Heart right ventricle (tissue), 16 donors: ENCODE data around the gene CCDC106. TPM values are rescaled to one million over a fixed set of nuclear protein-coding genes. Genes with fewer than 3 reads are reported as not detected.

ENCODE experiments used
- ATAC-seq, 8 donors: fragments of 200-7000 bp; cut with Tn5 transposase; one replicate each; pipeline ENCODE4 v1.9.1; 2020; ENCODE audit warnings: mild to moderate bottlenecking in 8 of 8, moderate library complexity in 8 of 8, moderate number of reproducible peaks in 1 of 8
- DNase-seq, 2 donors: peaks; one replicate each; pipeline ENCODE4 v3.0.0-alpha.2; 2020
- H3K27ac ChIP-seq, 10 donors: fragments of 200-600 bp; sonication (generic) in 2 of 10; one replicate each; pipeline versions ENCODE4 v1.5.0 to v1.8.0; 2020 to 2022; ENCODE audit warnings: mild to moderate bottlenecking in 3 of 10
- H3K27me3 ChIP-seq, 7 donors: fragments of 200-600 bp; one replicate each; pipeline ENCODE4 v1.8.0; 2021 to 2022; ENCODE audit warnings: mild to moderate bottlenecking in 2 of 7
- H3K36me3 ChIP-seq, 9 donors: fragments of 200-600 bp; sonication (generic) in 1 of 9; one replicate each; pipeline versions ENCODE4 v1.5.0 to v1.8.0; 2020 to 2022; ENCODE audit warnings: mild to moderate bottlenecking in 2 of 9
- H3K4me1 ChIP-seq, 9 donors: fragments of 200-600 bp; sonication (generic) in 1 of 9; one replicate each; pipeline versions ENCODE4 v1.5.0 to v1.8.0; 2020 to 2022; ENCODE audit warnings: mild to moderate bottlenecking in 4 of 9
- H3K4me3 ChIP-seq, 10 donors: fragments of 200-600 bp; sonication (generic) in 2 of 10; one replicate each; pipeline versions ENCODE4 v1.5.0 to v1.8.0; 2020 to 2022; ENCODE audit warnings: mild to moderate bottlenecking in 7 of 10, moderate library complexity in 2 of 10
- H3K9me3 ChIP-seq, 11 donors: fragments of 200-600 bp in 10 of 11; sonication (generic) in 2 of 11; one replicate each; pipeline versions ENCODE4 v1.5.0 to v1.8.0; 2013 to 2022; ENCODE audit warnings: mild to moderate bottlenecking in 2 of 11, control low read depth in 1 of 11, moderate library complexity in 1 of 11
- WGBS, 2 donors: extraction: QIAGEN DNeasy Blood & Tissue Kit; methylation state at CpG; one replicate each; pipeline ENCODE4 v1.1.7; 2013; ENCODE audit warnings: inconsistent platforms in 1 of 2; 5-methylcytosine and 5-hydroxymethylcytosine counted together
- intact Hi-C, 10 donors: fragments of 100-400 bp; cut with DNase I; formaldehyde crosslinking; loops; one replicate each; pipeline versions ENCODE4 v1.11.1 to v1.14.2; 2022
- polyA plus RNA-seq, 2 donors: library from polyadenylated mRNA; stranded (reverse); fragments of 200-250 nt; gene quantifications; one replicate each; pipeline ENCODE4 v1.2.3, GENCODE V29; 2013
- total RNA-seq, 10 donors: library from RNA; stranded (reverse); fragmentation: NEBNext Ultra II Directional in 3 of 10; extraction: Animal tissue kit (Norgen Biotek cat#: 25700) in 3 of 10; gene quantifications; one replicate each; pipeline versions ENCODE4 v1.2.1 to v1.2.4, GENCODE V29; 2021 to 2023
- TF ChIP-seq, protein P1 (sequence below), 9 donors: fragments of 200-600 bp; sonication (generic) in 2 of 9; IDR thresholded peaks; one replicate each; pipeline versions ENCODE4 v1.5.0 to v1.8.0; 2021 to 2022; ENCODE audit warnings: antibody characterized with exemption in 9 of 9, mild to moderate bottlenecking in 5 of 9, moderate library complexity in 1 of 9
- donor health status: Arrhythmogenic right ventricular cardiomyopathy.
- donor health status: ischemic (EF 13 %, LVEDD 7.1; RV severe dilation, severe dysfunction).
- donor health status: healthy with polysubstance abuse.
- donor health status: DM: no; HTN: yes; CAD: no.
- donor health status: DM: no; HTN: no; CAD: no.
- donor health status: ischemic (EF 25% LVEDD 6.9; RV normal size, moderate dysfunction).
- donor health status: ischemic (EF 25% LVEDD 5.7; RV mildly dilated, moderate dysfunction).
- donor health status: healthy.
- donor health status: DM: yes; HTN: yes; CAD: no.
- donor health status: Ischemic cardiomyopathy.
- donor health status: ischemic (EF 35%, LVEDD 5.7; RV mildly dilated, moderate dysfunction).
- donor health status: nonischemic (EF 11% LVEDD 7.7; RV severe dilation, severe dysfunction).
- donor health status: DM: yes; HTN: yes; CAD: no.
- donor health status: PGD.
- donor health status: ischemic (EF 29% LVEDD 5.4; RV normal size, mild dysfunction).
- donor health status: nonischemic (EF 23%, LVEDD 6.1; RV moderate dilation, normal function).

The CCDC106 gene
- total and polyA plus RNA-seq, 12 donors = 12.1 to 29.6 (median 14.4) TPM

- no peaks in the 10 kb centered on the region for H3K27me3 ChIP-seq
- H3K36me3 ChIP-seq = peaks cover 0 to 100% (median 64%) of the 10 kb centered on the region in 9 donors
- H3K4me3 ChIP-seq = no peak overlapping the region
- H3K4me1 ChIP-seq = no peaks in the 10 kb centered on the region
- no peak overlapping the region for H3K27ac ChIP-seq
- TF ChIP-seq, protein P1, sequence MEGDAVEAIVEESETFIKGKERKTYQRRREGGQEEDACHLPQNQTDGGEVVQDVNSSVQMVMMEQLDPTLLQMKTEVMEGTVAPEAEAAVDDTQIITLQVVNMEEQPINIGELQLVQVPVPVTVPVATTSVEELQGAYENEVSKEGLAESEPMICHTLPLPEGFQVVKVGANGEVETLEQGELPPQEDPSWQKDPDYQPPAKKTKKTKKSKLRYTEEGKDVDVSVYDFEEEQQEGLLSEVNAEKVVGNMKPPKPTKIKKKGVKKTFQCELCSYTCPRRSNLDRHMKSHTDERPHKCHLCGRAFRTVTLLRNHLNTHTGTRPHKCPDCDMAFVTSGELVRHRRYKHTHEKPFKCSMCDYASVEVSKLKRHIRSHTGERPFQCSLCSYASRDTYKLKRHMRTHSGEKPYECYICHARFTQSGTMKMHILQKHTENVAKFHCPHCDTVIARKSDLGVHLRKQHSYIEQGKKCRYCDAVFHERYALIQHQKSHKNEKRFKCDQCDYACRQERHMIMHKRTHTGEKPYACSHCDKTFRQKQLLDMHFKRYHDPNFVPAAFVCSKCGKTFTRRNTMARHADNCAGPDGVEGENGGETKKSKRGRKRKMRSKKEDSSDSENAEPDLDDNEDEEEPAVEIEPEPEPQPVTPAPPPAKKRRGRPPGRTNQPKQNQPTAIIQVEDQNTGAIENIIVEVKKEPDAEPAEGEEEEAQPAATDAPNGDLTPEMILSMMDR (IDR thresholded peaks at IDR 0.05) = no peak
- H3K9me3 ChIP-seq = no peaks in the 10 kb centered on the region
- ATAC-seq (no peak), DNase-seq (no peak)
- intact Hi-C loops = no loop called here
- 94 to 96% methylated on average over 37 of the region's 37 CpGs for WGBS, 2 donors
Observed at GRCh38 chr19:55694656-55695491, 46.9 kb downstream of the CCDC106 start.

GRCh38 chr19:55695511-55696290 lies 47.7 kb downstream of the CCDC106 start:
- WGBS, 2 donors = 91 to 94% methylated on average over 23 of the region's 23 CpGs
- ATAC-seq = no peak
- intact Hi-C loops = no loop called here
- Histone ChIP-seq H3K4me3 (no peak overlapping the region), H3K4me1 (no peaks in the 10 kb centered on the region), H3K36me3 (peaks cover 0 to 100% (median 56%) of the 10 kb centered on the region in 9 donors), H3K27ac (no peak overlapping the region), H3K27me3 (no peaks in the 10 kb centered on the region), H3K9me3 (no peaks in the 10 kb centered on the region)
- DNase-seq = no peak
- TF ChIP-seq, protein P1 (IDR thresholded peaks at IDR 0.05) = no peak

GRCh38 chr19:55696301-55697068 lies 48.5 kb downstream of the CCDC106 start:
- Histone ChIP-seq H3K27ac (no peak overlapping the region), H3K4me3 (no peak overlapping the region), H3K9me3 (no peaks in the 10 kb centered on the region), H3K4me1 (no peaks in the 10 kb centered on the region), H3K36me3 (peaks cover 0 to 100% (median 51%) of the 10 kb centered on the region in 9 donors), H3K27me3 (no peaks in the 10 kb centered on the region)
- TF ChIP-seq, protein P1 (IDR thresholded peaks at IDR 0.05) = no peak
- WGBS, 2 donors = 94% methylated on average over 20 of the region's 20 CpGs
- ATAC-seq (no peak), DNase-seq (no peak)
- intact Hi-C loops = no loop called here

GRCh38 chr19:55697069-55697440 lies 49.0 kb downstream of the CCDC106 start:
- Histone ChIP-seq H3K4me3 (no peak overlapping the region), H3K27me3 (no peaks in the 10 kb centered on the region), H3K9me3 (no peaks in the 10 kb centered on the region), H3K4me1 (no peaks in the 10 kb centered on the region), H3K36me3 (peaks cover 0 to 94% (median 45%) of the 10 kb centered on the region in 9 donors), H3K27ac (no peak overlapping the region)
- no peak for ATAC-seq
- DNase-seq = no peak
- TF ChIP-seq, protein P1 (IDR thresholded peaks at IDR 0.05) = no peak
- intact Hi-C loops = no loop called here
- 89 to 93% methylated on average over 12 of the region's 12 CpGs for WGBS, 2 donors
